GM18519 (cell line): ENCODE measurements around the gene HES6.
"Not testable (repeated sequence)": the region's sequence is repeated elsewhere in the genome, so short reads cannot be mapped to it uniquely, and the experiment has no call there.

Experiments used
- ATAC-seq: cut with Tn5 transposase; IDR thresholded peaks from one replicate; pipeline ENCODE4 v1.9.1; 2021; ENCODE audit warnings: mild to moderate bottlenecking, moderate library complexity; ENCODE audit not compliant: unreplicated experiment, low FRiP score

HES6 gene

DNA sequence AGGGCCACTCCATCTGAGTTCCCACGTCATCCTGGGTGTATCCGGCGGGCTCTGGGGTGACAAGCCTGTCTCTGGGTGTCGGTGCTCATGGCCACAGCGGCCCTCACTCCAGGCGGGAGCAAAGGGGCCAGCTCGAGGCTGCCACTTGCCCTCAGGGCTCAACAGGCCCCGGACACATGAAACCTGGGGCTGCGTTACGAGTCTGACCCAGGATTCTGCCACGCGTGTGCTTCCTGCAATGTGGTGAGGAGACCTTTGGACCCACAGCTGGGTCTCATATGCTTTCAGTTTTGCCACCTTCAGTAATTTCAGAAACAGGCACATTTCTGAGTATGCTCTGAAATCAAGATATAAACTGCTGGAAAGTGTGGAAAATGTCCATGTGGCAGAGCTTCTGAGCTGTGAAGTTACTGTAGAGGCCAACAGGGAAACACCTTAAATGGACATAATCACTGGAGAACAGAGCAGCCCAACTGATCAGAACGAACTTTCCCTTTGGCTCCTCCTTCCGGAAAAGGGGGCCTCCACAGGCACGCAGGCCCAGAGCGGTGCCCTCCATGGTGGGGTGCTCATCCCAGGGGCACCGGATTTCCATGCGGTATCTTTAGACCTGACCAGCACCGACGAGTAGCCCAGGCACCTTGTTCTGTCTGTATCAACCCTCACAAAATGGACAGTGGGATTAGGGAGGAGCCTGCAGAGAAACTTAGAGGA lies 34.5 kb upstream of the HES6 start:
- no peak for ATAC-seq

DNA sequence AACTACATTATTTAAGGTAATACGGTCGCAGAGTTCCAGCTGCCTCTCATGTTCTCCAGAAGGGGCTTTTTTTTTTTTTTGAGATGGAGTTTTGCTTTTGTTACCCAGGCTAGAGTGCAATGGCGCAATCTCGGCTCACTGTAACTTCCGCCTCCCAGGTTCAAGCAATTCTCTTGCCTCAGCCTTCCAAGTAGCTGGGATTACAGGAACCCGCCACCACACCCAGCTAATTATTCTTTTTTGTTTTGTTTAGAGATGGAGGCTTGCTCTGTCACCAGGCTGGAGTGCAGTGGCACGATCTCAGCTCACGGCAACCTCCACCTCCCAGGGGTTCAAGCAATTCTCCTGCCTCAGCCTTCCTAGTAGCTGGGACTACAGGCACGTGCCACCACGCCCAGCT lies 33.6 kb upstream of the HES6 start:
- not testable (repeated sequence) for ATAC-seq

DNA sequence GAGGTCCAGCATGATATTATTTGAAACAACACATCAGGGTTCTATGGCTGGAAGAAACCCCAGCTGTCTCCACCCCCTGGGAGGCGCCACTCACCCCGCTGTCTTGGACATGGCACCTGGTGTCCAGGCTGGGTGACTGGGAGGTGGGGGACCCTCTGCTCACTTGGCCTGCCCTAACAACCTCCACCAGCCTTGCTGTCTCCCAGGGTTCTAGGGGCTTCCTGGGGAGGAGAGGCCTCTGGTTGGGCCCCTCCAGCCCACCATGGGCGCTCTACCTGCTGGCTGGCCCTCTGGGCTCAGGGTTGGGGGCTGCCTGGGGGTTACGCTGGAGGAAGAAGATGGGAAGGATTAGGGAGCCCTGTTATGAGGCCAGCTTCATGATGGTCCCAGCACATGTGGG lies 32.3 kb upstream of the HES6 start:
- no peak for ATAC-seq

DNA sequence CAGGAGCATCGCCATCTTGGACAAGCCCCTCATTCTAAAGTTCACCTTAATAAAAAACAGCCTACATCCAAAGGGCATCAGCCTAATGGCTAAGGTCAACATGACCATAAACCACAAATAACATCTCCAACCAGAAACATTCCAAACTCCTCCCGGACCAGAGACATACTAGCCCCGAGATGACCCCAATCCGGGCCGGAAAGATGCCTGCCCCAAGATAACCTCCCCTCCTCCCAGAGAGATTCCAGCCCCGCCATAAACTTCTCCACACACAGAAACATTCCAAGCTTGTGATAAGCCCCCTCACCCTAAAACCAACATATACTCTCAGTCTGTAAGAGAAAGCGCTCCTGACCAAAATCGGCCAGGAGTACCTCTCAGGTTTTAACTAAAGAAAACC lies 31.8 kb upstream of the HES6 start:
- not testable (repeated sequence) for ATAC-seq

DNA sequence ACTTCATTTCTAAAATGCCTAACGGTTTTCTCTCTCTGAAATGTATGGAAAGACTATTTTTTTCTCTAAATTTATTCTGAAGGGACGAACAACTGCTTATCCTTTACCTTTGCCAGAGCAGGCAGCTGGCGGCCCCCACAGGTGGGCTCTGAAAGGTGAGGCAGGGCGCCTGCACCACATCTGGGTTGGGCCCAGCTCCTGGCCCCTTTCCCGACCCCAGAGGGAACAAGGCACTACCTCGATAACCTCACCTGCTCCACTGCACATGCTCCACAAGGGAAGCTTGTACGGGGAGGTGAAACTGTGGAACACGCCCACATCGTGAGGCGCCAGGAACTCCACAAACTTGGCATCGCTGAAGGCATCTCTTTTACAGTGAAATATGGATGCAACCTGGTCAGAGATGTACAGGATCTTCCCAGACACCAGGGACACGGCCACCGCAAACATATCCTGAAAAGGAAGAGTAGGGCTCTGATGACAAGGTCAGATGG lies 31.3 kb upstream of the HES6 start:
- no peak for ATAC-seq

DNA sequence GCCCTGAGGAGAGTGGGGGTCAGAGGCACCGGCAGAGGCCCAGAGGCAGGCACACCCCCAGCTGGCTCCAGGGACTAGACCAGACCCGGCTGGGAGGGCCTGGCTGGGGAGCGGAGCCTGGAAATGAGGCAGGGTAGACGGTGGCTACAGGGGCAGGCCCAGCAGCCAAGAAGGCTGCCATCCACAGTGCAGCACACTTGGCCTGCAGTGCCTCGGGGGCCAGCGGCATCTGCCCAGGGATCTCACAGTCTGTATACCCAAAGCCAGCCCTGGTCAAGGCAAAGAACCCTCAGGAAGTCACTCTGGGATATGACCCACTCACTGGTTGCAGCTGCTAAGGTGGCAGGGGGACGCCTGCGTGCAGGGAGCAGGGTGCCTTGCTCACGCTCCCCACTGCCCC lies 30.8 kb upstream of the HES6 start:
- ATAC-seq = no peak

DNA sequence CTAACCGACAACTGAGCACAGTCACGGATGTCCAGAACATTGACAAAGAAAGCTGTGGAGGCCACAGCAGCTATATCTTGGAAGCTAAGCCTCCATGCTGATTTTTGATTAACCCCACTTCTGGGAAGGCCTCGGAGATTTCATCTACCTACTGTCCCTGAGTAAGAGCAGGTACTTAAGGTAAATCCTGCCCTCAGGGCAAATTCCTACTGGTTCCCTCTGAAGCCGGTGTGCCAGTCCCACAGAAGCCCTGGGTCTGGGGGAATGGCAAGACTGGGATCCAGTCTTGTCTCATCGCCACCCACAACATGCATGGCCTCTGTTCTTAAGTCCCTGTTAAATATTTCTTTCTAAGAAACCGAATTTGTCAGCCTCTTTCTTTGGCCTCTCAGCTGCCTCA lies 29.9 kb upstream of the HES6 start:
- ATAC-seq = no peak

DNA sequence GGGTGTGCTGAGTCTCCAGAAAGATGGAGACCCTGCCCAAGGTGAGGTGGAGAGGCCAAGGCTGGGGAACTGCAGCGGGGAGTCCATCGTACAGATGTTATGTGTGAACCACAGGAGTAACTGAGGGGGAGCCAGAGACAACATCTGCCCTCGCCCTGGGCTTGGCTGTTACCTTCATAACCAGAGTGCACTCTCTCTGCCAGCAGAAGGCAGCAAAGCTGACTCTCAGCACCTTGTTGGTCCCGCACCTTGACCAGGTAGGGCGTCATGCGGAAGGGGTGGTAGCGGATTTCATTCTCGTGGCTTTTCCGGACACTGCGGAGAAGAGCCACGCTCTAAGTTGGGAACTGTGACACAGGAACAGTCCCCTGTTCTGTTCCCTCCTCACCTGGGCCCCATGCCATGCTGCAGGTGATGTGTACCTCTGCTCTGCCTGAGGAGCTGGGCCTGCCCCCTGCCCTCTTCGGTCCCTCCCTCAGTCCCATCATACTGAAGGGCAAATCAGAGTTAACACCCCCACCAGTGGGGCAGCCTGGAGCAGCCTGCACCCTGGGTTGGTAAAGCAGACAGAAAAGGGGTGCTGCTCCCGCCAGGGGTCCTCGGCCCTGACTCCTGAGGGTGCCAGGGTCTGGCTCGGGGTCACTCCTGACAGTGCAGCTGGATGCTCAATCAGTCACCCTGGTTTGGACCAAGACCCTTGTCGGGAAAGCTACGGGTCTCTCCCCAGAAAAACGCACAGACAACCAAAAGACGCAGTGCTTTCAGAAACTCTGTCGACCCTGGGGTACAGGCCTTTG lies 28.2 kb upstream of the HES6 start:
- no peak for ATAC-seq

DNA sequence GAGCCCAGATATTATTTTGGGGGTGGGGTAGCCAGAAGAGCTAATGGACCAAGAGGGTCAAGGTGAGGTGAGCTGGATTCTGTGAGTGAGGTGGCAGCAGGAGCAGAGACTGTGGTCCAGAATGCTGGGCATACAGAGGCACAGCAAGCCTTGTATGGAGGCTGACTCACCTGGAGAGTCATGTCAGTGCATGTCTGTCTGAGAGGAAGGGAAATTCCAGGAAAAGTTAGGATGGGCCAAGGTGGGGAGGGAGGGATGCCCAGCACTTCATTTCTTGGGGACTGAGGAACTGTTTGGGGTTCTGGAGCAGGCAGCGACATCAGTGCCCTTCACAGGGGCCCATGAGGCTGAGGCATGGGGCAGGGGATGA lies 27.5 kb upstream of the HES6 start:
- no peak for ATAC-seq

DNA sequence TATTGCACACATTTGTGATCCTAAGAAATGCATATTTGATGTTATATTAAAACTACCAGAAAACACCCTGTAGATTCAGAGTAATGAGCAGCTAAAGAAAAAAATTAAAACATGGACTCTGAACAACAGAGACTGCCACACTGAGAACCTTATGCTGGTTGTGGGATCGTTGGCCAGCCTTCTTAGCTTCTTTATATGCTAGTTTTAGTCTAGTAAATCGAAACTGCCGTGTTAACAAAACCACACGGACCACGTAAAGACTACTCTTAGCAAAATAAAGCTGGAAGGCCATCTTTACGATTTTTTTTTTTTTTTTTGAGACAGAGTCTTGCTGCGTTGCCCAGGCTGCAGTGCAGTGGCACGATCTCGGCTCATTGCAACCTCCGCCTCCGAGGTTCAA lies 25.8 kb upstream of the HES6 start:
- ATAC-seq = no peak

DNA sequence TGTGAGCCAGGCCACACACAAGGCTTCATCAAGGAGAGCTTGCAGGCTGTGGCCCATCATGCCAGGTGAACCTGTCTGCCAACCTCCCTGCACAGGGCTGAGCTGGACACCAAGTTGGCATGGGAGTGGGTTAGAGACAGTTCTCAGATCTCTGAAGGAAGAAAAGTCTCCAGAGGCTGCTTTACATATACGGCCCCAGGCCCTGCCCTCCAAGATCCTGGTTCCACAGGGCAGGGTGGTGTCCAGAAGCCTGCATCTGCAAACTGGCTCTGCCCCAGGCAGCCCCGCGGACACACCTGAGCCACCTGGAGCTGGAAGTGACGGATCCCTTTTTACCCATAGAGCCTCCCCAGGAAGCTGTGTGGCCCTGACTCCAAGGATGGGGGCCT lies 24.2 kb upstream of the HES6 start:
- ATAC-seq = no peak

DNA sequence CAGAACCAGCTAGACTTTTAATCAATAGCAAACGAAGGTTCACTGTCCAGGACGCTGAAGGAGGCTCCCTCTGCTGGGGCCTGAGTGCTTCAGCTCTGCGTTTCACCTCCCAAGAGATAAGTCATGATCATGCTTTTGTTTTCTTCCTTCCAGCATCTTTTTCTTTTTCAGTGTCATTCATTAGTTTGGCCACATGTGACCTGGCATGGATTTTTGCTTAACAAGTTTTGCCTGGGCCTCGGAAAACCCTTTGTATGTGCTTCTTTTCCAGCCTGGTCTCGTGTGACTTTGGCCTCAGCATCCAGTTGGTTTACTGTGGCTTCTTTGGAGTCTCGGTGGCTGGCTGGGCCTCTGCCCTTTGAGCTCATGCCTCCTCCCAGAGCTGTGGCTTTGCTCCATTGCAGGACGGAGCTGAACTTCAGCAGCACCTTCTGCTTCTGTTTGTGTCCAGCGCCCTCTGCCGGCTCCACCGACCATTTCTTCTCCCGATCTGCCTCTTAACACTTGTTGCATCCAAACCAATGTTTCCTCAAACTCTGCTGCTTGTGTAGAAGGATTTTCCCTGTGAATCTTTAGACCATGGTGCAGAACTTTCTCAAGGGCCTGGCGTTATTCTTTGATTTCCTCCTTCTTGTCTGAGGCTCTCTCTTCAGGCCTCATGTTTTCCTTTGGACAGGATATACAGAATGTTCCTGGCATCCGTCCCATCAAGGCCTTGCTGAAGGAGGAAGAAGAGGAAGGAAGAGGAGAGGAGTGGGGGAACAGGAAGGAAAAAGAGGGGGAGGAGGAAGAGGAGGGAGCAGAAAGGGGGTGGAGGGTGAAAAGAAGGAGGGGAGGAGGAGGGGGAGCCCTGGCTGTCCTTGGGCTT lies 23.6 kb upstream of the HES6 start:
- no peak for ATAC-seq

DNA sequence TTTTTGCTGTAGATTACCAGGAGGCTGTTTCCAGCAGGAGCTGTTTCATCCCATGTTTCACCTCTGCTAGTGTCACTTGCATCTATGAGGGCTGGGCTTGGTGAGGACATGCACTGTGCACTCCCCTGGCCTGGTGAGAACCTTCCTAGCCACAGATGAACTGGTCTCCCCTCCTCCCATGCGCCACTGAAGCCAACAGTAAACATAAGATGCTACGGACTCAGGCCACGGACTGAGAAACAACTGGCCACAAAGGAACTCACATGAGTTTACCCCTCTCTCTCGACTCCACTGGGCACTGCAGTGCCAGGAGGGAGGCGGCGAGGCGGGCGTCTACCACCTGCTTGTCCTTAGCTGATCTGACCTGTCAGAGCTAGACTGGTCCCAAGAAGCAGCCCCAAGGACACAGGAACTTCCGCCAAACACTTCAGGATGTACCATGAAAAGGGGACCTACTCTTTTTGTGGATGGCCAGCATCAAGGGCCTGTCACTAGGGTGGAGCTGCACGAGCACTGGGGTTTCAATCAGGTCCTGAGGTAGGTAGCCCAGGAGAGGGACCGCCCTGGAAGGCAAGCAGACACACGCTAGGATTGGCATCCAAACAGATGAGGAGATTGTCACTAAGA lies 22.8 kb upstream of the HES6 start:
- no peak for ATAC-seq

DNA sequence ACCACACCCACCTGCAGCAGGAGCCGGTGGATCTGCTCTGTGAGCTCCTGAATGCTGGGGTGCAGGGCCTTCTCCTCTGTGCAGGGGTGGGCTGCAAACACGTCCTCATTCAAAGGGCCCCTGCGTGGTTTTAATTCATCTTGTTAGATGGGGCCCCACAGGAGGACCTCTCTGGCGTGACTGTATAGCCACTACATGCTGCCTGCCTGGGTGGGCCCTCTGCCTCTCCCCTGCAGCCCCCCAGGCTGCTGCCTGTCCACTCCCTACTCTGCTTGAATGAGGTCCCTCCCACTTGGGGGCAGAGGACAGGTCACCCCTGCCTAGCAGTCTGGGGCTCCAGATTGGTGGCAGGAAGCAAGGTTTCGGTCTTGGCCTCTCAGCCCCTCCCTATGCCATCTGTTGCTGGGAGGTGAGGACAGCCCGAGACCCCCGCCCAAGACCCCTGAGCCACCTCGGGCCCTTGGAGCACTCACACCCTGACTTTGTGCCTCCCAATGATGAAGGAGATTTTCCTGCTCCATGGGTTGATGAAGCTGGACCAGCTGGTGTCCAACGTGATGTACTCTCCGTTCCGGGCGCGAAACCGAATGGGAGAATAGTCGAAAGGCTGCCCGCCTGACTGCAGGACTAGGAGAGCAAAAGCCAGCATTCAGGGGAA lies 22.0 kb upstream of the HES6 start:
- no peak for ATAC-seq

DNA sequence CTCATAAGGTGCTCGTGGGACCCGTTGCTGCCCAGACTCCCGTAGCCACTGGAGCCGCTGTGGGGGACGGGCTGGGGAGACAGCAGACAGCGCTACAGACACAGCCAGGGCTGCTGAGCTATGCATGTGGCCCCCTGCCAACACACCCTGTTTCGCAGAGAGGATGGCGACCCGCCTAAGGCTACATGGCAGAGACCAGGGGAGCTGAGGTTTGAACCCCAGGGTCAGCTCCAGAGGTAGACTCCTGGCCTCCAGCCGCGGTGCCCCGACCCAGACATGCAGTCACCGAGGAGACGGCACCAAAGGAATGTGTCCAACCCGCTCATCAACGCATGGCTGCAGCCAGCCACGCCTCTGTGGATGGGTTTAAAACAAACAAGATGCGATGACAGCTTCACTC lies 21.0 kb upstream of the HES6 start:
- no peak for ATAC-seq

DNA sequence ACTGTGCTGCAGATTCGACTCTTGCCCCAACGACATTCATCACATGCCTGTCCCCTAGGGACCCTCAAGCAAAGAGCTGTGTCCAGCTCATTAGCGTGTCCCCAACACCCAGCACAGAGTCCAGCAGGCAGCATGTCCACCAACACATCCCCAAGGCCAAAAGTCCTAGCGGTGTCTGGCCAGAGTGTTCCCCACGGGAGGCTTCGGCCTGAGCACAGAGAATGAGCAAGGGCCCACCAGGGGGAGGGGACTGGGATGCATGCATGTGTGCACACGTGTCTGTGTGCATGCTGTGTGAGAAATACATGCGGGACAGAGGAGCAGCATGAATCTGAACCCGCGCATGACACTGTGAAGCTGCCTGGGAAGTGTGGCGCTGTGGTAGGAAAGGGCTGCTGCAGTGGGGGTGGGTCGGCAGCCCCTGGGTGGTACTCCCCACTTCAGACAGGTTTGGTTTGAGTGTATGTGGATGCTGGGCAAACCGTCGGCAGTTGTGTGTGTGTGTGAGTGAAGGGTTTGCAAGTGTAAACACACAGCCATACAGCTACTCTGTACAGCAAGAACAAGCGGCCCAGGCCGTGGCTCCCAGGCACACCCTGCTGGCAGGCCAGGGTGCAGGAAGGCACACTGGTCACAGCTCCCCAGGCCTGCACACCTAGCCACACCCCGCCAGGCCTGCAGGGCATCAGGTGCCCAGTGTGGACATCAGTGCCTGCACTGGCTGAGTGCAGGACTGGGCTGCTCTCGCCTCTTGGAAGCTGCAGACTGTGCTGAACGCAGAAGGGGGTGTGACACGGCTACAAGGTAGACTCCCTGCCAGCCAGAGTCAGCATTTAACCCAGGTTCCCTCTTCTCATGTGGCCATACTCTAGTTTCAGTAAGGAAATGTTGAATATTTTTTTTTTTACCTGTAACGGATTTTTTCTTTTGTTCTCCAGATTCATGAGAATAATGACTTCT lies 19.5 kb upstream of the HES6 start:
- no peak for ATAC-seq

DNA sequence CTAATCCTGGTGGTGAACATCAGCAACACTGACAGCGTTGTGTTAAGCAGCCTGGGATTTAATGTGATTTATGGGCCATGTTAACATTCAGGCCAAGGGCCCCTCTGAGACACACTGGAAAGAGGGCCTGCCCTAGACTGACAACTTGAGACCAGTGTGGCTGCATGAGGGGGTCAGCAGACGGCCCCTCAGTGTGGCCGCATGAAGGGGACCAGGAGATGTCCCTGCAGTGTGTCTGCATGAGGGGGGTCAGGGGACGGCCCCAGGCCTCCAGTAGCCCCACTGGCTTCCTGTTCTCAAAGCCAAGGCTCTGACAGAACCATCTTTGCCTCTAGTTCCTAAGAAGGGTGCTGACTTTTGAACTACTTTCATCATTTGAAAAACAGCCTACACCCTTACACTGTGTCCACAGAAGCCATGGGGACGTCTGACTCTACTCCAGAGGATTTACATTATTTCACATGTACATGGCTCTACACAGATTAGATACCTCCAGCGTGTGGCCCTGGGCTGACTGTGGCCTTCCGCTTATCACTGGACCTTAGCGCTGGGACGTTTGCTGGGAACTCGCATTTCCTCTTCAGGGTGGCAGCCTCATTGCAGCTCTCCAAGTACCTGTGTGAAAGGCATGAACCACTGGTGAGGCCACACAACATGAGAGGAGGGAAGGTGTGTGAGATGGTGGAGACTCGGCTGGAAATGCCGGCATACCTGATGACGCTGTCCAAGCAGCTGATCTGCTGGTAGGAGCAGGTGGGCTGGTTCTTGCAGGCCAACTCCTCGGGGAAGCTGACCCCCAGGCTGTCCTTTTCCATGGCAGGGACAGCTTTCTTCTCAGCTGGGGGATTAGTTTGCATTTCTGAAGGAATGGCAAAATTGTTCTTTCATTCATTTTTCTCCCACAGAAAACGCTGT lies 18.2 kb upstream of the HES6 start:
- ATAC-seq = no peak

DNA sequence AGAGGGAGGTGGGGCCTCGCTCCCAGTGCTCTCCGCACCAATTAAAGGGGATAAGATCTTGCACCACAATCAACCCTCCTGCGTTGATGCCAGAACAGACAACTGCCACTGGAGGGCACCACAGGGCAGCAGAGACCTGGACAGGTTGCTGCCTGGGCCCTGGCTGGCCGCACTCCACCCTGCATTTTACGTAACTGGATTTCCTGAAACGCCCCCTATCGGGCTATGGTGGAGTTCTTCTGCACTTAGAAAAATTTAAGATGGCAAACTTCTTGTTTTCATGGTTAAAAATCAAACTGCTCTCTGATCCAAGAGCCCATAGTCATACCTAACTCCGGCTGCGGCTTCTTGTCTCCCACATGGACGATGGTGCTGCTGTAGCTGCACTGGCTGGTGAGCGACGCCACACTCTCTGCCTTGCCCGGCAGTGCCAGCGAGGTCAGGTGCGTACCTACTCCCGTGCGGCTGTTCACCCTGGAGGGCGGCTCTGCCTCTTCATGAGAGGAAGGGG lies 16.8 kb upstream of the HES6 start:
- no peak for ATAC-seq
